ENCODE measurements around the gene UQCC3.

GRCh38 chr11:62687508-62688396 is 16.3 kb downstream of the UQCC3 start:
- no peak for TF ChIP-seq CREB1 (IDR thresholded peaks at IDR 0.05; ENCODE audit: low read depth)
- no peak for TF ChIP-seq EP300 (IDR thresholded peaks at IDR 0.05; ENCODE audit: borderline replicate concordance in 1 of 2, control insufficient read depth in 1 of 2, low read depth in 2 of 2, low read length in 2 of 2)
- TF ChIP-seq ZSCAN29 (IDR thresholded peaks at IDR 0.05) = no peak
- TF ChIP-seq, protein P1, sequence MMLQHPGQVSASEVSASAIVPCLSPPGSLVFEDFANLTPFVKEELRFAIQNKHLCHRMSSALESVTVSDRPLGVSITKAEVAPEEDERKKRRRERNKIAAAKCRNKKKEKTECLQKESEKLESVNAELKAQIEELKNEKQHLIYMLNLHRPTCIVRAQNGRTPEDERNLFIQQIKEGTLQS (IDR thresholded peaks at IDR 0.05; ENCODE audit: borderline replicate concordance, extremely low read depth, low read depth, low read length) = no peak
- TF ChIP-seq CTCF (IDR thresholded peaks at IDR 0.05 in 2 of 3, conservative IDR thresholded peaks at IDR 0.05 in 1 of 3; ENCODE audit: control insufficient read depth in 2 of 3, extremely low read depth in 1 of 3, insufficient read depth in 1 of 3, low read depth in 3 of 3, low read length in 3 of 3) = no peak
- TF ChIP-seq HDGF (IDR thresholded peaks at IDR 0.05) = no peak
- no peak for TF ChIP-seq CEBPB (IDR thresholded peaks at IDR 0.05; ENCODE audit: borderline replicate concordance in 1 of 2, low read depth in 2 of 2, low read length in 2 of 2)
- no peak for TF ChIP-seq MTA3 (IDR thresholded peaks at IDR 0.05; ENCODE audit: borderline replicate concordance, low read length)
- TF ChIP-seq TAF1 (IDR thresholded peaks at IDR 0.05; ENCODE audit: borderline replicate concordance, low read depth, low read length) = no peak
